Neuronal stem cell (in vitro differentiated cells): ENCODE data around the gene HPS4.
A peak's percentile ranks its signal among the peaks of the same experiment; 100 is the strongest.

Experiments
- DNase-seq: peaks from one replicate; pipeline ENCODE4 v3.0.0-alpha.2; 2013; ENCODE audit warnings: low spot score
- H2AFZ ChIP-seq: one replicate; pipeline ENCODE4 v1.6.1; 2013; ENCODE audit warnings: mild to moderate bottlenecking, low read length, inconsistent platforms
- H2AK5ac ChIP-seq: 2 replicates; pipeline ENCODE4 v1.6.1; 2013; ENCODE audit warnings: low read depth, mild to moderate bottlenecking, inconsistent platforms, low read length, moderate library complexity, mixed read lengths
- H2BK120ac ChIP-seq: 2 replicates; pipeline ENCODE4 v1.6.1; 2013; ENCODE audit warnings: low read depth, mild to moderate bottlenecking, inconsistent platforms, low read length, moderate library complexity, mixed read lengths
- H2BK12ac ChIP-seq: one replicate; pipeline ENCODE4 v1.6.1; 2013; ENCODE audit warnings: low read length, inconsistent platforms
- H2BK15ac ChIP-seq: 2 replicates; pipeline ENCODE4 v1.6.1; 2013; ENCODE audit warnings: mild to moderate bottlenecking, low read length, inconsistent platforms, mixed read lengths
- H2BK5ac ChIP-seq: one replicate; pipeline ENCODE4 v1.6.1; 2013; ENCODE audit warnings: inconsistent platforms, mild to moderate bottlenecking, low read length, moderate library complexity
- H3K14ac ChIP-seq: one replicate; pipeline ENCODE4 v1.6.1; 2013; ENCODE audit warnings: low read length, inconsistent platforms
- H3K18ac ChIP-seq: 2 replicates; pipeline ENCODE4 v1.6.1; 2013; ENCODE audit warnings: low read length, inconsistent platforms
- H3K23ac ChIP-seq: 2 replicates; pipeline ENCODE4 v1.6.1; 2013; ENCODE audit warnings: low read depth, mild to moderate bottlenecking, mixed read lengths, low read length, inconsistent platforms; ENCODE audit not compliant: poor library complexity
- H3K27ac ChIP-seq: replicated peaks from 3 replicates; pipeline ENCODE4 v1.5.1; 2013; ENCODE audit warnings: low read length, inconsistent platforms
- H3K27me3 ChIP-seq, 3 experiments: 2 replicates each; pipeline ENCODE4 v1.6.1; 2013; ENCODE audit warnings: low read length in 3 of 3, mild to moderate bottlenecking in 2 of 3, inconsistent platforms in 1 of 3, low read depth in 1 of 3, mixed read lengths in 1 of 3, moderate library complexity in 1 of 3; ENCODE audit not compliant: control insufficient read depth in 3 of 3, insufficient read depth in 3 of 3
- H3K36me3 ChIP-seq, 2 donors: replicated peaks in 1 of 2; 2 replicates each; pipeline ENCODE4 v1.6.1; 2013; ENCODE audit warnings: low read length in 2 of 2; ENCODE audit not compliant: control insufficient read depth in 2 of 2, insufficient read depth in 2 of 2
- H3K4ac ChIP-seq: 2 replicates; pipeline ENCODE4 v1.6.1; 2013; ENCODE audit warnings: inconsistent platforms, mild to moderate bottlenecking, low read length, moderate library complexity
- H3K4me1 ChIP-seq, 2 donors: 1 replicate in 1 of 2; 2 replicates in 1 of 2; pipeline ENCODE4 v1.6.1; 2013; ENCODE audit warnings: low read length in 2 of 2, low read depth in 1 of 2; ENCODE audit not compliant: control insufficient read depth in 2 of 2, insufficient read depth in 1 of 2
- H3K4me2 ChIP-seq: one replicate; pipeline ENCODE4 v1.6.1; 2013; ENCODE audit warnings: mild to moderate bottlenecking, low read length, inconsistent platforms; ENCODE audit not compliant: insufficient read depth, poor library complexity, severe bottlenecking
- H3K4me3 ChIP-seq, 2 donors: 2 replicates each; pipeline ENCODE4 v1.5.1; 2013; ENCODE audit warnings: low read length in 2 of 2, mild to moderate bottlenecking in 2 of 2, inconsistent platforms in 1 of 2, moderate library complexity in 1 of 2
- H3K79me1 ChIP-seq: one replicate; pipeline ENCODE4 v1.6.1; 2013; ENCODE audit warnings: low read depth, mild to moderate bottlenecking, inconsistent platforms, low read length, moderate library complexity
- H3K9ac ChIP-seq: one replicate; pipeline ENCODE4 v1.6.1; 2013; ENCODE audit warnings: mild to moderate bottlenecking, low read depth, low read length, inconsistent platforms; ENCODE audit not compliant: poor library complexity
- H3K9me3 ChIP-seq, 2 donors: replicated peaks in 1 of 2; 2 replicates each; pipeline versions ENCODE3 to v1.6.1; 2013; ENCODE audit warnings: low read length in 2 of 2, mild to moderate bottlenecking in 2 of 2, inconsistent platforms in 1 of 2, low read depth in 1 of 2, mixed read lengths in 1 of 2, moderate library complexity in 1 of 2; ENCODE audit not compliant: control insufficient read depth in 2 of 2, insufficient read depth in 1 of 2
- H4K8ac ChIP-seq: one replicate; pipeline ENCODE4 v1.6.1; 2013; ENCODE audit warnings: low read depth, mild to moderate bottlenecking, inconsistent platforms, low read length, moderate library complexity
- H4K91ac ChIP-seq: one replicate; pipeline ENCODE4 v1.6.1; 2013; ENCODE audit warnings: low read length, low read depth, mild to moderate bottlenecking, inconsistent platforms; ENCODE audit not compliant: poor library complexity
- WGBS, 2 donors: extraction: QIAGEN DNeasy Blood & Tissue Kit; methylation state at CpG; one replicate each; pipeline ENCODE4 v1.1.7; 2013; ENCODE audit warnings: missing lambda C conversion rate in 2 of 2, mixed read lengths in 1 of 2; ENCODE audit not compliant: insufficient read length in 2 of 2, insufficient replicate concordance in 1 of 2; ENCODE audit errors: extremely low coverage in 2 of 2; 5-methylcytosine and 5-hydroxymethylcytosine counted together

Gene HPS4

GRCh38 chr22:26461188-26461810, 22.3 kb downstream of the HPS4 start:
- DNase-seq = peak; percentile 63
- no peaks in the 10 kb centered on the region for H3K27me3 ChIP-seq
- H3K36me3 ChIP-seq = peaks cover 41 to 96% of the 10 kb centered on the region in 2 donors
- H2BK15ac ChIP-seq = no peak overlapping the region
- H3K79me1 ChIP-seq = no peaks in the 10 kb centered on the region
- H2AFZ ChIP-seq = no peak overlapping the region
- no peak overlapping the region for H3K4me3 ChIP-seq
- H2BK12ac ChIP-seq = no peak overlapping the region
- no peak overlapping the region for H3K4me2 ChIP-seq
- H3K9me3 ChIP-seq = no peaks in the 10 kb centered on the region
- no CpG with 5 or more reads among the region's 3 CpGs for WGBS, 2 donors
- H4K8ac ChIP-seq = no peak overlapping the region
- H3K23ac ChIP-seq = no peak overlapping the region
- H3K27ac ChIP-seq = no peak overlapping the region
- no peak overlapping the region for H2BK5ac ChIP-seq
- peaks cover 5 to 14% of the 10 kb centered on the region in 2 donors for H3K4me1 ChIP-seq
- no peak overlapping the region for H4K91ac ChIP-seq
- no peak overlapping the region for H3K9ac ChIP-seq
- H2AK5ac ChIP-seq = no peak overlapping the region
- H3K4ac ChIP-seq = no peak overlapping the region
- H2BK120ac ChIP-seq = no peak overlapping the region
- H3K18ac ChIP-seq = no peak overlapping the region
- H3K14ac ChIP-seq = no peak overlapping the region

- no peak overlapping the region for H2AFZ ChIP-seq
- H3K4me2 ChIP-seq = no peak overlapping the region
- peaks cover 5 to 14% of the 10 kb centered on the region in 2 donors for H3K4me1 ChIP-seq
- DNase-seq = no peak
- H3K27me3 ChIP-seq = no peaks in the 10 kb centered on the region
- H3K14ac ChIP-seq = no peak overlapping the region
- H3K18ac ChIP-seq = no peak overlapping the region
- no peak overlapping the region for H3K4ac ChIP-seq
- no peak overlapping the region for H4K91ac ChIP-seq
- H2BK5ac ChIP-seq = no peak overlapping the region
- H3K27ac ChIP-seq = no peak overlapping the region
- H3K79me1 ChIP-seq = no peaks in the 10 kb centered on the region
- no CpG with 5 or more reads among the region's 6 CpGs for WGBS, 2 donors
- H2BK12ac ChIP-seq = no peak overlapping the region
- no peak overlapping the region for H3K23ac ChIP-seq
- no peak overlapping the region for H4K8ac ChIP-seq
- H3K9me3 ChIP-seq = no peaks in the 10 kb centered on the region
- no peak overlapping the region for H2BK15ac ChIP-seq
- no peak overlapping the region for H2BK120ac ChIP-seq
- peaks cover 39 to 93% of the 10 kb centered on the region in 2 donors for H3K36me3 ChIP-seq
- no peak overlapping the region for H2AK5ac ChIP-seq
- H3K4me3 ChIP-seq = no peak overlapping the region
- no peak overlapping the region for H3K9ac ChIP-seq
These were observed 23.4 kb downstream of the HPS4 start for GRCh38 chr22:26460202-26460601.

GRCh38 chr22:26457661-26458272, 25.8 kb downstream of the HPS4 start:
- H3K23ac ChIP-seq = peak overlapping the region; percentile 8
- H3K4me2 ChIP-seq = no peak overlapping the region
- H3K18ac ChIP-seq = no peak overlapping the region
- H3K79me1 ChIP-seq = no peaks in the 10 kb centered on the region
- no peak overlapping the region for H2AFZ ChIP-seq
- H2AK5ac ChIP-seq = no peak overlapping the region
- no peak overlapping the region for H2BK12ac ChIP-seq
- H3K36me3 ChIP-seq = peaks cover 36 to 85% of the 10 kb centered on the region in 2 donors
- no peak overlapping the region for H3K27ac ChIP-seq
- H3K4me3 ChIP-seq = no peak overlapping the region
- no peak overlapping the region for H2BK5ac ChIP-seq
- H3K14ac ChIP-seq = no peak overlapping the region
- no peak overlapping the region for H2BK120ac ChIP-seq
- H3K9ac ChIP-seq = no peak overlapping the region
- peaks cover 2 to 3% of the 10 kb centered on the region in 2 donors for H3K4me1 ChIP-seq
- H2BK15ac ChIP-seq = no peak overlapping the region
- H3K27me3 ChIP-seq = no peaks in the 10 kb centered on the region
- WGBS, 2 donors = no CpG with 5 or more reads among the region's 26 CpGs
- no peak for DNase-seq
- peaks cover 0 to 2% of the 10 kb centered on the region in 2 donors for H3K9me3 ChIP-seq
- no peak overlapping the region for H4K91ac ChIP-seq
- no peak overlapping the region for H4K8ac ChIP-seq
- no peak overlapping the region for H3K4ac ChIP-seq

- Histone ChIP-seq H3K18ac (no peak overlapping the region), H2BK12ac (peak overlapping the region; percentile 18), H3K14ac (no peak overlapping the region), H3K9me3 (peaks cover 0 to 2% of the 10 kb centered on the region in 2 donors), H3K23ac (no peak overlapping the region), H4K91ac (no peak overlapping the region), H3K9ac (peak overlapping the region; percentile 34), H2BK15ac (no peak overlapping the region), H3K36me3 (peaks cover 39 to 82% of the 10 kb centered on the region in 2 donors), H3K4me1 (no peaks in the 10 kb centered on the region), H3K27me3 (no peaks in the 10 kb centered on the region), H4K8ac (no peak overlapping the region), H3K4me2 (no peak overlapping the region), H2AFZ (no peak overlapping the region), H3K79me1 (no peaks in the 10 kb centered on the region), H2BK5ac (peak overlapping the region; percentile 17), H2AK5ac (no peak overlapping the region), H3K27ac (no peak overlapping the region), H3K4ac (no peak overlapping the region), H3K4me3 (peak overlapping the region in 1 of 2 donors; percentile 51), H2BK120ac (no peak overlapping the region)
- no CpG with 5 or more reads among the region's 5 CpGs for WGBS, 2 donors
- DNase-seq = no peak
These were observed 29.6 kb downstream of the HPS4 start for GRCh38 chr22:26453812-26454500.
